Measurements from ENCODE around the gene ACOT8.
"Not testable (repeated sequence)": the region's sequence is repeated elsewhere in the genome, so short reads cannot be mapped to it uniquely, and the experiment has no call there.

The ACOT8 gene

DNA sequence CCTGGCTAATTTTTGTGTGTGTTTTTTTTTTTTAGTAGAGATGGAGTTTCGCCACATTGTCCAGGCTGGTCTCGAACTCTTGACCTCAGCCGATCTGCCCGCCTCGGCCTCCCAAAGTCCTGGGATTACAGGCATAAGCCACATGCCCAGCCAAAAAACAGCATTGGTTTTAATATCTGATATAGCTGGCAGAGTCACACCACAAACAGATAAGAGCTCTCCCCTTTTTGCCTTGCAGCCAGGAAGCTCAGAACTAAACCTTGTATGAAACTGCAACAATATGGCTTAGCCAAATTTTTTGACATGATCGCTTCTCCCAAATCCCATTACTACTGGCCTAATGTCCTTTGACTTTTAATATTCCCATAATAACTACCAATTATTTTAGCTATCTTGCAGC, 4.9 kb downstream of the ACOT8 start:
- DNase-seq (ENCODE audit: low read depth in 2 of 2), result no peak

DNA sequence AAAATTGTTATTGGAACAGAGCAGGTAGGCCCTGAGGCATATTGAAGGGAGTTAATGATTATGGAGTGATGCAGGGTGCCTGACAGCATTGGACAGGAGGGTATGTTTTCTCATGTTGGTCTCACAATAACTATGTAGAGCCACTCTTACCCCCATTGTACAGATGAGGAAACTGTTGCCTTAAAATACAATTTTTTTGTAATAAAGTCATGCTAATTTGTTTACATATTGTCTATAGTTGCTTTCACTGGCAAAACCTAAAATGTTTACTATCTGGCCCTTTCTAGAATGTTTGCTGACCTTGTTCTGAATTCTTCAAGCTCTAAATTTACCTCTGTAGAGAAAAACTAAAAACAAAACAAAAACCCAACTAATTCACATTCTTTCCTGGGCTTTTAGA, 5.7 kb downstream of the ACOT8 start:
- no peak for DNase-seq (ENCODE audit: low read depth in 2 of 2)

DNA sequence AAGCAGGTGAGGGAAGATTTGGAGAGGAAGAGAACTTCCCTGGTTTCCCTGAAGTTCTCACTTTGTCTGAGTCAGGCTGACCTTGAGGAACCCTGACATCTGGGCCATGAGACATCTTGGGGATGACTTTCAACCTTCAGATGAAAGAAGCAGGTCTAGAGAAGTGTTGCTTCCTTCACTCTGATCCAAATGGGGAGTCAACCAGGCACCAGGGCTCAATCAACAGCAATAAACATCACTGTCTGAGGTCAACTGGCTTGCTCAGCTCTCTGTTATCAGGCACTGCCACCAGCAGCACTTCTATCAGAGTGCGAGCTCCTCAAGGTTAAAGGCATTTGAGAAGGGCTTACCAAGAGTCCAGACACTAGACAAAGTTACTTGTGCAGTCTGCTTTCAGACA, 6.3 kb downstream of the ACOT8 start:
- DNase-seq (ENCODE audit: low read depth in 2 of 2), result no peak

DNA sequence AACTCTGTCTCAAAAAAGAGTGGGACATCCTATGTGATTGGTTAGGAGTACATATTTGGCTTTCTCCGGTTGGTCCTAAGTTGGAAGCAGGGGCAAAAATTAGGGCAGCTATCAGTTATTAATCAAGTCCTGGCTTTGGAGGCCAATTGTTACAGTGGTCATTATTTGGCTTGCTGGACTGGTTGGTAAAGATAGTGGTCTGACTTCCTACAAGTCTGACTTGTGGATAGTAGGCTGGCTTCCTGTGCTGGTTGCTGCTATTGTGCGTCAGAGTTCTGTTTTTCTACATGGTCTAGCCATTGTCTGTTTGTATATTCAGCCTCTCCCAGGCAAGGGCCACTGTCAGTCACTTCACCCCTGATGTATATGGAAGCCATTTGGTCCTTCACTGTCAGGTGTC, 7.0 kb downstream of the ACOT8 start:
- no peak for DNase-seq (ENCODE audit: low read depth in 2 of 2)

DNA sequence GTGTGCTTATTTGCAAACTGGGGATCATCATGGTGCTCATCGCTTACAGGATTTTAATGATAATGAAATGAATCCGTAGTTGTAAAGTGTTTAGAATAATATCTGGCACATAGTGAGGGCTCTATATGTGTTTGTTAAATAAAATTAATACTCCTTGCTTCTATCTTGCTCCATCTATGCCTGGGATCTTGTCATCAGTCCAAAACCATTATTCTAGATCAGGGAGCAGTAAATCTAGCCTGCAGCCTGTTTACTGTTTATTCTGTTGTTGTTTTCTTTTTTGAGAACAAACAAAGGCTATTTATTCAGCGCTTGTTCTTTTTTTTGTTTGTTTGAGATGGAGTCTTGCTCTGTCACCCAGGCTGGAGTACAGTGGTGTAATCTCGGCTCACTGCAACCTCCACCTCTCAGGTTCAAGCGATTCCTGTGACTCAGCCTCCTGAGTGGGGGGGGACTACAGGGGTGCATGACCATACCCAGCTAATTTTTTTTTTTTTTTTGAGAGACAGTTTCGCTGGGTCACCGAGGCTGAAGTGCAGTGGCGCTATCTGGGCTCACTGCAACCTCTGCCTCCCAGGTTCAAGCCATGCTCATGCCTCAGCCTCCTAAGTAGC, 8.1 kb downstream of the ACOT8 start:
- DNase-seq (ENCODE audit: low read depth in 2 of 2), result no peak

DNA sequence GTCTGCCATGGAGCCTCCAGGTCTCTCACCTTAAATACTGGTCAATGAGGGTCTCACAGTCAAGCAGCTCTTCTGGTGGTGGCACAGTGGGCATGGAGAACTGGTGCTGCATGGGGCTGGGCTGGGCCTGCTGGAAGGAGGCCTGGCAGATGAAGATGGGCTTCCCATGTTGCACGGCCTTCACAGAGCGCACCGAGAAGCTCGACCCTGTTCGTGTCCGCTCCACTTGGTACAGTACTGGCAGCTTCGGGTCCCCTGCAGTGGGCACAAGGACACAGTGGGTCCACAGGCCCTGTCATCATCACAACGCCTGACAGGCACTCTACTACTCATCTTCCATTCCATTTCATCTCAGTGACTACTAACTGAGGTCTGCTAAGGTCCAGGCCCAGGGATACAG, 8.8 kb downstream of the ACOT8 start:
- DNase-seq (ENCODE audit: low read depth in 2 of 2), result no peak

DNA sequence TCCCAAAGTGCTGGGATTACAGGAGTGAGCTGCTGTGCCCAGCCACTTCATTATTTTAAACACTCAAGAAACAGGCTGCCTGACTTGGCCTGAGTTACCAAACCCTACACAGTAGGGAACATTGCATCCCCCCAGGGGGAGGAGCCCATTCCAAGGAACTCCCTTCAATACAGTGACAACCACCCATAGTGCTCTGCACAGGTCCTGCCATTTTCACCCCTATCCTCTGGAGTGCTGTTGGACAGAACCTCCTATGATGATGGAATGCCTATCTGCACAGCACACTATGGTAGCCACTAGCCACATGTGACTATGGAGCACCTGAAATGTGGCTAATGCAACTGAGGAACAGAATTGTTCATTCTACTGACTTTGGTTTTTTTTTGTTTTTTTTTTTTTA, 11.7 kb downstream of the ACOT8 start:
- no peak for DNase-seq (ENCODE audit: low read depth in 2 of 2)

DNA sequence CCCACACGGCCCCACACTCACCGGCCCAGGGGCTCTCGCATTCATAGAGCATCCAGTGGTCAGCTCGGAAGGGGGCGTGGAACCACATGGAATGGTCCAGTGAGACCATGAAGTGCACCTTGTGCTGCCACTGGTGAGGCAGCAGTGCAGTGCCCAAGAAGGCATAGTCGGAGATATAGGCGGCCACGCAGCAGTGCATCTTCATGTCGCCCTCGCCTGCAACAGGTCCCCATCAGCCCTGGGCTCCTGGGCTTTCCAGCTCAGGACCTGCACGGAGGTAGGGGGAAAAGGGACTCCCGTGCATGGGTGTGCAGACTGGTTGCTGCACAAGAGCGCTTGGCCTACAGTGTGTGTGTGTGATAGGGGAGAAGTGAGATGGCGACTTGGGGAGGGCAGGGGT, 13.7 kb downstream of the ACOT8 start:
- DNase-seq (ENCODE audit: low read depth in 2 of 2), result no peak

DNA sequence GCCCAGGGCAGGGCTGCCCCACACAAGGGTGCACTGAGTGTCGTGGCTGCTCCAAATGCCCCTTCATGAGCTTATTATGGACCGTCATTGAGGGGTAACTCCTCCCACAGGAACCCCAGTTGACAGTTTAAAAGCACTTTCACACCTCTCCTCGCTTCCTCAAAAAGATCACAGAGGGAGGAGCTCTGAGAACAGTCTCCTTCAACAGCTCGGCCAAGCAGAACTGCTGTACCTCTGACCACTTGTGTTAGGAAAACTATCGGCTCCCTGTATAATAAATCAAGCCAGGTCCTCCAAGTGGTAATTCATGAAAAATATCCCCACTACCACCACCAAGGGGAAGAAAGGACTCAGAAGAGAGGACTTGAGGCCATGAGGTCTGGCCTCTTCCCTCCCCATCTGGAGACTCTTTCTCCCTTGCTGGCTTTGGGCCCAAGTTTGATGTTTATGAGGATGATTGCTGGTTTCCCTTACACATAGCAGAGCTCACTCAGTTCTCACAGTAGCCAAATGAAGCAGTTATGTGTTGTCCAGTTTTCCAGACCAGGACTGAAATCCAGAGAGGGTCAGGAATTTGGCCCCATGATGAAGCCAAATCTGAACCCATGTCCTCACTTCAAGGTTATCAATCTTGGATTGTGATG, 14.9 kb downstream of the ACOT8 start:
- DNase-seq (ENCODE audit: low read depth in 2 of 2), result no peak

DNA sequence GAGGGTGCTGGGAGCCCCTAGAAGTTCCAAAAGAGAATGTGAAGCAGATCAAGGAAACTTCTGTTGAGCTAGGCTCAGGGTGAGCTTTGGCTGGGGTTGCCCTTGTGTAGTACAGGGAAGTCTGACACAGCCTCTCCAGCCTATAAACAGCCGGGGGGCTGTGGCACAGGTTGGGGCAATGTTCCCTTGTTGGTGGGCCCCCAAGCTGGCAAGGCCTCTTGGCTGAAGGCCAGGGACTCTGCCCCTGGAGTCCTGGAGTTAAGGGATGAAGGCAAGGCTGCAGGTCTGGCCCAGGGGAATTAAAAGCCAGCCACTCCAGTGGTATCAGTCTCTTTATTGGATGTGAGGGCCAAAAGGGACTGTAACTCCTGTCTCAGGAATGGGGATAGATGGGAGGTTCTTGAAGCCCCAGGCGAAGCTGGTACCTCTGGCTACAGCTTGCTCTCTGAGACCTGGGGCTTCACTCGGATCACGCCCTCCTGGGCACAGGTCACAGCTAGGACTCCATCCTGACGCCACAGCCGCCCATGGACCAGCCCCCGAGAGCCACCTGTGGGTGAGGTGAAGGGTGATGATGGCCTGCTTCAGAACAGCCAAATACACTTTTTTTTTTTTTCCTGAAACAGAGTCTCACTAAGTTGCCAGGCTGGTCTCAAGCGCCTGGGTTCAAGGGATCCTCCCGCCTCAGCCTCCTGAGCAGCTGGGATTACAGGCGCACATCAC, 15.6 kb downstream of the ACOT8 start:
- DNase-seq (ENCODE audit: low read depth in 2 of 2), result no peak

DNA sequence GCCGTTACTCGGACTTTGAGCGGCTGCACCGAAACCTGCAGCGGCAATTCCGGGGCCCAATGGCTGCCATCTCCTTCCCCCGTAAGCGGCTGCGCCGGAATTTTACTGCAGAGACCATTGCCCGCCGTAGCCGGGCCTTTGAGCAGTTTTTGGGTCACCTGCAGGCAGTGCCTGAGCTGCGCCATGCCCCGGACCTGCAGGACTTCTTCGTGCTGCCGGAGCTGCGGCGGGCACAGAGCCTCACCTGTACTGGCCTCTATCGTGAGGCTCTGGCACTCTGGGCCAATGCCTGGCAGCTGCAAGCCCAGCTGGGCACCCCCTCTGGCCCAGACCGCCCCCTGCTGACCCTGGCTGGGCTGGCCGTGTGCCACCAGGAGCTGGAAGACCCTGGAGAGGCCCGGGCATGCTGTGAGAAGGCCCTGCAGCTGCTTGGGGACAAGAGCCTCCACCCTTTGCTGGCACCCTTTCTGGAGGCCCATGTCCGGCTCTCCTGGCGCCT, 16.4 kb downstream of the ACOT8 start:
- DNase-seq (ENCODE audit: low read depth in 2 of 2), result no peak

DNA sequence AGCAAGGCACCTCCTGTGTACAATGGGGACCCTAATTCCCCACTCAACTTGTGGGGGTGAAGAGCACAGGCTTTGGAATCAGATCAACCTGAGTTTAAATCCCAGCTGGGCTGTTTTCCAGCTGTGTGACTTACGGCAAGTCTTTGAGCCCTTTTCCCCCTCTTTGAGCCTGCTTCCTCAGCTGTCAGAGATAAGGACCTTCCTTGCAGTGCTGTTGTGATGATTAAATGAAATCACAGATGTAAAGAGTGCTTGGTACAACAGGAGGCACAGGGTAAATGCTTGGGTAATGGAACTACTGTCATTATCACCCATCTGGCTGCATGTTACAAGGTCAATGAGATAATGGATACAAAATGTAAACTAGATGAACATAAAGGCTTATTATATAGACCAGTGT, 20.4 kb downstream of the ACOT8 start:
- no peak for DNase-seq (ENCODE audit: low read depth in 2 of 2)

DNA sequence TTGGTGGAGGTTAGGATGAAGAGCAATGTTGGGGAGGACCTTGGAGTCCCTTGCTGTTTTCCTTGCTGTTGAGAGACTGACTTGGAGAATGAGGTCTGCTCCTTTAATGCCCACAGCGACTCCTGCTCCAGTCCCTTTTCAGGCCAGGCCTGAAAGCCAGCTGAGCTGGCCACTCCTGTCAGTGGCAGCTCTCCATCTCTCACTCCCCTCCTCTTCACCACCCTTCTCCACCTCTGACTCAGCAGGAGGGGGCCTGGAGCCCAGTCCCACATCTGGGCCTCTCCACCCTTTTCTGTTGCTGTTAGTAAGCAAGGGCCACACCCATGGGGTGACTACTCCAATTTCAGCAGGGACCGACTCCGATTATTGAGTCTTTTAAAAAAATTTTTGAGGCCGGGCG, 21.4 kb downstream of the ACOT8 start:
- no peak for DNase-seq (ENCODE audit: low read depth in 2 of 2)

DNA sequence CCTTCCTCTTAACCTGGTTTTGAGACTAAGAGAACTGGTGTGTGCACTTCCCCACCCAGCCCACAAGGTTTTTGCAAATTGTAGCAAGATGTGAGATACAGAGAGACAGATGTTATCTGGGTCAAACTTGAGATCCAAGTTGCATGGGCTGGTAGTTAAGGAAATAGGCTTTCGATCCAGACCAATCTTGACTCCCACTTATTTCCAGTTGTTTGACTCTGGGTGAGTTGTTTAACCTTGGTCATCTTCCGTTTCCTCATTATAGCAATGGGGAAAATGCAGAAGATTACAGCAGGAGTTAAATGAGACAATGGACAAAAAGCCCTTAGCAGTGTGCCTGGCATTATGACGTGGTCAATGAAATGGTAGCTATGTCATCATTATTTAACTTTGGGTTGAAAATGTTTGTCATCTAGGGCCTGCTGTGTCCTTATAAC, 21.8 kb downstream of the ACOT8 start:
- DNase-seq (ENCODE audit: low read depth in 2 of 2), result no peak

DNA sequence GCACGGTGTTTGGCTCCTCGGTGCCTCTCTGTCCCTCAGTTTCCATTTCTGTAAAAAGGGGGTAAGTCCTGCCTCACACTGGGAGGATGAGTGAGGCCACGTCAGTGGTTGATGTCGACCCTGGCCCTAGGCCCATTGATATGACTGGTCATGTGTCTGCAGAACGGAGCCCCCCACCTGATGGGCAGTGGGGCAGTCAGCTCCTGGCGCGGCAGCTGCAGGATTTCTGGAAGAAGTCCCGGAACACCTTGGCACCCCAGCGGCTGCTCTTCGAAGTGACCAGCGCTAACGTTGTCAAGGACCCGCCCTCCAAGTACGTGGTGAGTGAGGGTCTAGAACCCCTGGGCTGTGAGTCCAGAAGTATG, 22.4 kb downstream of the ACOT8 start:
- DNase-seq (ENCODE audit: low read depth in 2 of 2), result no peak

DNA sequence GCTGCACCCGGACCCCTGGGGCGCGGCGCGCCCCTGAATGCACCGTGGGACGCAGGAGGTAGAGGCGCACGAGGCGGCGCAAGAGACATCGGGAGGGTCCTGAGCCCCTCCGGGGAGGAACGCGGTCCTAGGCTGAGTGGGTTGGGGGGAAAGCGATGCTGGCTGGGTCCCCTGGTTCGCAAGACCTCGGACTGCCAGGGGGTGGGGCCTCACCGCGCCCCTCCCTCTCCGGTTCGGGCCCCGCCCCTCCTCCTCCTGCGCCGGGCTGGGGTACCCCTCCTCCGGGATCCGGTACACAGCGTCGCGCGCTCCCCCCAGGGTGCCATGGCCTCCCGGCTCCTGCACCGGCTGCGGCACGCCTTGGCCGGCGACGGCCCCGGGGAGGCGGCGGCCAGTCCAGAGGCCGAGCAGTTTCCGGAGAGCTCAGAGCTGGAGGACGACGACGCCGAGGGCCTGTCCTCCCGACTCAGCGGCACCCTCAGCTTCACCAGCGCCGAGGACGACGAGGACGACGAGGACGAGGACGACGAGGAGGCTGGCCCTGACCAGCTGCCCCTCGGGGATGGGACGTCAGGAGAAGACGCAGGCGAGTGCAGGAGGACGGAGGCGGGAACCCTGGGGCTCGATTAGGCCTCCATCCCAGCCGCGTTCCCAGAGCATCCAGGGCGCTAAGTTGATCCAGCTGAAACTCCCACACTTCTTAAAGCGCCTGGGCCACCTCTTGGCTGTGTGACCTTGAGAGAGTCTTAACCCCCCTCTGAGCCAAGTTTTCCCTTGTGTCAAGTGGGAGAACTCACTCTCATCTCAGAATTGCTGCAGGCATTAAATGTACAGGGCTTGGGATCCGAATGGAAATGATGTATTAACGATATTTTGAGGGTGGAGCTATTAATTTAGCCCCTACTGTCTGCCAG, 23.1 kb downstream of the ACOT8 start:
- no peak for DNase-seq (ENCODE audit: low read depth in 2 of 2)

DNA sequence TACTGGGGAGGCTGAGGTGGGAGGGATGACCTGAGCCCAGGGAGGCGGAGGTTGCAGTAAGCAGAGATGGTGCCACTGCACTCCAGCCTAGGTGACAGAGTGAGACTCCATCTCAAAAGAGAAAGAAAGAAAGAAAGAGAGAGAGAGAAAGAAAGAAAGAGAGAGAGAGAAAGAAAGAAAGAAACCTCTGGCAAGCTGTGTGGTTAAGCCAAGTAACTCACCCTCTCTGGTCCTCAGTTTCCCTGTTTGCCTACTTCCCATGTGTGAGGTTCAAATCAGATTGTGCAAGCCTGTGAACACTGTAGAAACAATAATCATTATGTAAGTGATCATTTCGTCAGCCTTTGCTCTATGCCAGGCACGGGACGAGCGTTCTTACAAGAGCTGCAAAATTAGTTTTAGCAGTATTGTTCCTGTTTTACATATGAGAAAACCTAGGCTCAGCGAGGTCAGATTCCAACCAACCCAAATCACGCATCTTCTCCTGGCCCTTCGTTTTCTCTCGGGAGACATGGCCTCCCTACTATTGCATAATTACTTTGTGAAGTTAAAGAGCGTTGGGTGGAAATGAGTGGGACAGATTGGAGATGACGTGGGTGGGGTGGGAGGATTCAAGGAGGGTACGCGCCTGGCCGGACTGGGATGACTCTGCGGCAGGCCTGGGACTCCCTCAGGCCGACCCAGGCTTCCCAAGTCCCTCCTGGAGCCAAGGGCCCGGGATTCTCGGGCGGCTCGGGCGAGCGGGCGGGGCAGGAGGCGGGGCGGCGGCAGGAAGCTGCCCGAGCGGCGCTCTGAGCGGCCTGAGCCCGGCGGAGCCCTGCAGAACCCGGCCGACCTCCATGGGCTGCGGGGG, 23.9 kb downstream of the ACOT8 start, which contains the start of gene SNX21:
TSS of gene SNX21 (plus strand) at position 770 of the 853 bp plus-strand sequence. CDS start 121 bp downstream, outside the sequence.
- no peak for DNase-seq (ENCODE audit: low read depth in 2 of 2)

DNA sequence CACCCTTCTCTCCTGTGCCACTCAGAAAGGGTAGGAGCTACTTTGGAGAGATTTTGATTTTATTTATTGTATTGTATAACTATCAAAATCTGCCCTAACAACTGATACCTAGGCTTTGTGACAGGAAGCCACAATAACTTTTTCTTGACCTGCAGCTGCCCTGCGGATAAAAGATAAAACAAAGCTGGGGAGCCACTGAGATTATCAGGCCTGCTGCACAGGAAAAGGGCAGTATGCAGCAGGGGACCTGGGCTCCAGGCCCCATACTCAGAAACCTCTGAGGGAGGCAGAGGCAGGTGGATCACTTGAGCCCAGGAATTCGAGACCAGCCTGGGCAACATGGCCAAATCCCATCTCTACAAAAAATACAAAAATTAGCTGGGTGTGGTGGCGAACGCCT, 24.6 kb downstream of the ACOT8 start:
- no peak for DNase-seq (ENCODE audit: low read depth in 2 of 2)

DNA sequence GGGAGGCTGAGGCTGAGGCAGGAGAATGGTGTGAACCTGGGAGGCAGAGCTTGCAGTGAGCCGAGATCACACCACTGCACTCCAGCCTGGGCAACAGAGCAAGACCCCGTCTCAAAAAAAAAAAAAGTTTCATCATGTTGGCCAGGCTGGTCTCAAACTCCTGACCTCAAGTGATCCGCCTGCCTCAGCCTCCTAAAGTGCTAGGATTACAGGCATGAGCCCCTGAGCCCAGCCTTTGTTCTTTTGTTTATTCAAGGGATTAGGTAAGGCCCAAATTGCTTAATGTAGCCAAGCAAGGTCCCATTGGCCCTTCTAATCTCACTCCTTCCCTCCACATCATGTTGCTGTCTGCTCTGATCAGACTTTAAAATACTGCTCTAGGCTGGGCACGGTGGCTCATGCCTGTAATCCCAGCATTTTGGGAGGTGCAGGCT, 27.5 kb downstream of the ACOT8 start:
- not testable (repeated sequence) for DNase-seq (ENCODE audit: low read depth in 2 of 2)

DNA sequence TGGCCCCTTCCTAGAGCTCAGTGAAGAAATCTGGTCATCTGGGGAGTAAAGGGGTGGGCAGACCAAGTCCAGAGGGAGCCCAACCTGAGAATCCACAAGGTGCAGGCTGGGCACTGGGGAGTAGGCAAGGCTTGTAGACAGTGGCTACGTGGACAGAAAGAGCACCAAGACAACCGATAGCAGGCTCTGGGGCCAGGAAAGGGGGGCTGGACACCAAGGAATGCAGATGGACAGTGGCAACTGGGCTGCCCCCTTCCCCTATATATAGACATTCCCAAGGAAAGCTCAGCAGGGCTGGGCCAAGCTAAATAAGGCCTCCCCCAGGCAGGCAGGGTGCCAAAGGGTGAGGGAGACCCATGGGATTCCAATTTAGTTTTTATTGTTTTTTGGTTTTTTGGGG, 28.6 kb downstream of the ACOT8 start:
- no peak for DNase-seq (ENCODE audit: low read depth in 2 of 2)

DNA sequence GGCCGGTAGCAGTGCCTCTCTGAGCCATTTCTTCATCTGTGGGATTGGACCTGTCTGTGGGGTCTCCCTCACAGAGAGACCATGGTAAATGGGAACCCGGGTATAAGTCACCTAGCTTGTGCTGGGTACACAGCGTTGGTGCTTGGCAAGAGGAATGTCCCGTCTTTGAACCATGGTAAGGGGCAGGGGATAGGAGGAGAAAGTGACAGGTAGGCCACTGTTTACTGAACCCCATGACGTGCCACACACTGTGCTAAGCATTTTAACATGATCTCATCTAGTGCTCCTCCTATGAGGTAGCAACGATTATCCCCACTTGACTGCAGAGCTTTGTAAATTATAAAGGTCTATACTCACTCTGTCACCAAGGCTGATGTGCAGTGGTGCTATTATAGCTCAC, 29.5 kb downstream of the ACOT8 start:
- DNase-seq (ENCODE audit: low read depth in 2 of 2), result no peak
